Vagina (tissue), 2 donors: ENCODE results near the gene HIGD1B.

ENCODE experiments used
- POLR2AphosphoS5 ChIP-seq, 2 donors: sonication (generic); formaldehyde crosslinking; IDR thresholded peaks; one replicate each; pipeline ENCODE4 v1.9.0; 2017; ENCODE audit warnings: antibody characterized with exemption in 2 of 2, mild to moderate bottlenecking in 2 of 2, low read depth in 1 of 2; ENCODE audit not compliant: insufficient read depth in 1 of 2
- TF ChIP-seq, protein P1 (sequence below), 3 experiments: fragments of 450-650 bp in 2 of 3; fragments of 200-600 bp in 1 of 3; sonication (generic) in 1 of 3; IDR thresholded peaks; one replicate each; pipeline ENCODE4 v1.5.1; 2017 to 2019; ENCODE audit warnings: antibody characterized with exemption in 3 of 3, mild to moderate bottlenecking in 2 of 3, moderate library complexity in 2 of 3

DNA sequence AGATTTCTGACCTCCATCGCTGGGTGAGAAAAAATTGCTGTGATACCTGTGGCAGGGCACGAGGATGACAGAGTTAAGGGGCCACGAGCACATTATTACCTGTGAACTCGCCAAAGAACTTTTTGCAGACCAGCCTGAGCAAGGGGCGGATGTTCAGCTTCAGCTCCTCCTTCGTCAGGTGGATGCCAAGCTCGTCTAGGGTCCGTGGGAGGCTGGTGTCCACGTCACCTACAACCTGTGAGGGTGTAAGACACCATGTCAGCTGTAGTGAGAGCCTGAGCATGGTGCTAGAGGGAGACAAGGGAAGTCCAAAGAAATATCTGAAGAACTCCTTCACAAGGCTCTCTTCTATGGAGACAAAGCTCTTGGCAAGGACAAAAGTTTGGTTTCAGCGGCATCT, 17.1 kb downstream of the HIGD1B start:
- TF ChIP-seq, protein P1, sequence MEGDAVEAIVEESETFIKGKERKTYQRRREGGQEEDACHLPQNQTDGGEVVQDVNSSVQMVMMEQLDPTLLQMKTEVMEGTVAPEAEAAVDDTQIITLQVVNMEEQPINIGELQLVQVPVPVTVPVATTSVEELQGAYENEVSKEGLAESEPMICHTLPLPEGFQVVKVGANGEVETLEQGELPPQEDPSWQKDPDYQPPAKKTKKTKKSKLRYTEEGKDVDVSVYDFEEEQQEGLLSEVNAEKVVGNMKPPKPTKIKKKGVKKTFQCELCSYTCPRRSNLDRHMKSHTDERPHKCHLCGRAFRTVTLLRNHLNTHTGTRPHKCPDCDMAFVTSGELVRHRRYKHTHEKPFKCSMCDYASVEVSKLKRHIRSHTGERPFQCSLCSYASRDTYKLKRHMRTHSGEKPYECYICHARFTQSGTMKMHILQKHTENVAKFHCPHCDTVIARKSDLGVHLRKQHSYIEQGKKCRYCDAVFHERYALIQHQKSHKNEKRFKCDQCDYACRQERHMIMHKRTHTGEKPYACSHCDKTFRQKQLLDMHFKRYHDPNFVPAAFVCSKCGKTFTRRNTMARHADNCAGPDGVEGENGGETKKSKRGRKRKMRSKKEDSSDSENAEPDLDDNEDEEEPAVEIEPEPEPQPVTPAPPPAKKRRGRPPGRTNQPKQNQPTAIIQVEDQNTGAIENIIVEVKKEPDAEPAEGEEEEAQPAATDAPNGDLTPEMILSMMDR (IDR thresholded peaks at IDR 0.05) = no peak
- no peak for TF ChIP-seq POLR2AphosphoS5 (IDR thresholded peaks at IDR 0.05; ENCODE audit: insufficient read depth in 1 of 2, low read depth in 1 of 2)
